GM18498 (cell line): ENCODE results near the gene CBFA2T3.
A peak's percentile ranks its signal among the peaks of the same experiment; 100 is the strongest.

ENCODE experiments used
- ATAC-seq: cut with Tn5 transposase; IDR thresholded peaks from one replicate; pipeline ENCODE4 v1.9.1; 2021; ENCODE audit warnings: mild to moderate bottlenecking, moderate library complexity; ENCODE audit not compliant: unreplicated experiment

Gene CBFA2T3

GRCh38 chr16:88964636-88965035 lies 12.4 kb downstream of the CBFA2T3 start:
- no peak for ATAC-seq

GRCh38 chr16:88963583-88963982 lies 13.4 kb downstream of the CBFA2T3 start:
- ATAC-seq, result no peak

DNA sequence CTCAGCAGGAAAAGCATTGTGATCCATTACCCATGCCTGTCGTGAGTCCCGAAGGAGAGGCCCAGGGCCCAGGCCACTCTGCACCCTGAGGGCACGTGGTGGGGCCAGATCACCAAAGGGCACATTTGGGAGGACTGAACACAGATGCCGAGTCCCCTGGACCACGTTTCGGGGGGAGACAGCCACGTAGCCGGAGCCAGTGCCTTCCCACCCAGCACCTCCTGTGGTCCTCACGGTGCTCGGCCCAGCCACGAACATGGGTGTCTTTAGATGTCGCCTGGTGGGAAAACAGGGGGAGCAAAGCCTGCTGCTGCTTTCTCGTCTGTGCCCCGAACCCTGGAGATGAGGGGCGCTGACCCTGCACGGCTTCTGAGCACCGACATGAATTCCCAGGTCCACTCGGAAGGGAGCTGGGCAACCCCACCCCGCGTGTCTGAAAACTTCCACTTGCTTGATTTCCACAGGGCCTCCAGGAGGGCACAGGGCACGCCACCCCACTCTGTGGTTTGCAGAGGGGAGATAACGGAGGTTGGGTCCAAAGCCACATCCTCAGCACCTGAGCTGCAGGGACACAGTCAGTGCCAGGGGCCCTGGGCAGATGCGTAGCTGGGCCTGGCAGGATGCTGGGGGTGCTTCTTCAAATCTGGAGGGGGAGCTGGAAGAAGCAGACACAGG lies 14.4 kb downstream of the CBFA2T3 start:
- no peak for ATAC-seq

GRCh38 chr16:88961011-88961410 lies 16.0 kb downstream of the CBFA2T3 start:
- ATAC-seq, result no peak

DNA sequence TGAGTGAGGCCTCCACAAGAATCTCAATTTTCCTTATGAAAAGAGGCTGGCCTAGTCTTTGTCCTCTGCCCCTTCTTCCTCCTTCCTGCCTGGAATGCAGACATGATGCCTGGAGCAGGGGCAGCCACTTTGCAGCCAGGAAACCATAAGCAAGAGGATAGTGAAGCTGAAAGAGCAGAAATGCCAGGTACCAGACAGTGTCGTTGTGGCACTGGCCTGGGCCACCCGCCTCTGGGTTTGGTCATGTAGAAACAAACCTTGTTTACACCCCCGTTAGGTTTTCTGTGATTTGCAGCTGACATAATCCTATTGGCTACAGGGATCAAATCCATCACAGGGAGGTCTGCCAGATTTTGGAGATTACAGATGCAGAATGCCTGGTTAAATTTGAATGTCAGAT lies 16.5 kb downstream of the CBFA2T3 start:
- no peak for ATAC-seq

- no peak for ATAC-seq
Measured at GRCh38 chr16:88959022-88959421, 18.0 kb downstream of the CBFA2T3 start.

DNA sequence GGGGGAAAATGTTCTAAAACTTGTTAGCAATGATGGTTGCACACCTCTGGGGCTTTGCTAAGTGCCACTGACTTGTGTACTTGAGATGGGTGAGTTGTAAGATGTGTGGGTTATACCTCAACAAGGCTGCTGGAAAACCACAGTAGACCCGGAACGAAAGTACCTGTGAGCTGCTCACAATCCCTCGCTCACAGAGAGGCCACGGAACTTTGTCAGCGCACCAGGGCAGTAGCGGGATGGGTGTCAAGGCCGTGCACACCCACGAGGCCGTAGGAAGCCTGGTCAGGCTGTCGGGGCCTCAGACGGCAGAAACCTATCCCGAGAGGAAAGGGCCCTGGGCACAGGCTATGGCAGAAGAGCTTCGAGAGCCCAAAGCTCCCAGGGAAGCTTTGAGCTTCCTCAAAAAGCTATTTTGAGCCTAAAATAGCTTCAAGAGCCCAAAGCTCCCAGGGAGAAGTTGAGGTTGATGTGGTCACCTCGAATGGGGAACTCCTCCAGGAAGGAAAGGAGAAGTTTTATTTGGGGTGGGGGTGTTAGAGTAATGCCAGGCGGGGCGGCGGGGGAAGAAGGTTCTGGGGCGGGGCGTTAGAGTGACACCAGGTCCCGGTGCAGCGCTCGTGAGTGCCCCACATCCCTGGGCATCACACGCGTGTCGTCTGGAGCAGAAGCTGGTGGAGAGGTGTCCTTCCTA lies 19.0 kb downstream of the CBFA2T3 start:
- ATAC-seq, result no peak

- no peak for ATAC-seq
Measured at GRCh38 chr16:88957433-88957767, 19.6 kb downstream of the CBFA2T3 start.

DNA sequence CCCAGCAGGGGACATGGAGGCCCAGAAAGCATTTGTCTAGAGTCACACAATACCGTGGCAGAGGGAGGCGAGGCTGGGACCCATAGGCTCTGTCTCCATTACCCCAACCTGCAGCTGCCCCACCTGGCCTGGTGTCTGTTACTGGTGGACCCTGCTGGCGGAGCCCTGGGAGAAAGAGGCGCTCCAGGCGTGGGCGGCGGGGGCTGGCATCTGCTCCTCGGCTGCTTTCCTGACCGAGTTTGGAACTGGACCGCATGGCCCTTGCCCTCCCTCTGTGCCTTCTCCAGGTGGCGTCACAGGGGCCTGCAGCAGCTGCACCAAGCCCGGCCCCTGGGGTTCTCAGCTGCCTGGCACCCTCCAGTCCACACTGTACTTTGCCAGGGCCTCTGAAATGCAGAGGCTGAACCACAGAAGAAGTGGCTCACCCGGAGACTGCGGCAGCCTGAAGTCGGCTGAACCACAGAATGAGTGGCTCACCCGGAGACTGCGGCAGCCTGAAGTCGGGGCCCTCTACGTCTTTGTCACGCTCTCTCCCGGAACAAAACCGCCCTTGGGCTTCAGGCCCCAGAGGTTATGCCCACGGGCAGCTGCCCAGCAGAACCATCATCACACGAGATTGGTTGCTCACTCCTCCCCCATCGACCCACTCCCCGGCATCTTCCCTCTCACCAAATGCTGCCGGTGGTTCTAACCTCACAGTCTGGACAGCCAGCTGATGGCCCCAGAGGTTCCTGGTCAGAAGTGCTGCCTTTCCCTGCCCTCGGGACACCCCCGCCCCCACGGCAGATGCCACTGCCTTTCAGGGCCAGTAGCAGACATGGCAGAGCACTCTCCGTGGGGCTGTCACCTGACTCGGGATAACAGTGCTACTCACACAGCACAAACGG lies 20.2 kb downstream of the CBFA2T3 start:
- no peak for ATAC-seq

DNA sequence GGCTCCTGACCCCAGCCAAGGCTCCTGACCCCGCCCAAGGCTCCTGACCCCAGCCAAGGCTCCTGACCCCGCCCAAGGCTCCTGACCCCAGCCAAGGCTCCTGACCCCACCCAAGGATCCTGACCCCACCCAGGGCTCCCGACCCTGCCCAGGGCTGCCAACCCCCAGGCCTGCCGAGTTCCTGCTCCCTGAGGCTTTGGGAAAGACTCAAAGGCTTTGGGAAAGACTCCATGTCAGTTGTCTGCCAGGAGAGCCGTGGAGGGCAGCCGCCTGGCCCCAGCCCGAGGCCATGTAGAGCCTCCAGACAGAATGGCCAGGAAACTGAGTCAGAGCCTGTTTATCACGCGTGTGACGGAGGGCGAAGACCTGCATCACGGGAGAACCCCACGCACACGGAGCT lies 21.1 kb downstream of the CBFA2T3 start:
- no peak for ATAC-seq

GRCh38 chr16:88953003-88953690 lies 23.9 kb downstream of the CBFA2T3 start:
- ATAC-seq, result no peak

DNA sequence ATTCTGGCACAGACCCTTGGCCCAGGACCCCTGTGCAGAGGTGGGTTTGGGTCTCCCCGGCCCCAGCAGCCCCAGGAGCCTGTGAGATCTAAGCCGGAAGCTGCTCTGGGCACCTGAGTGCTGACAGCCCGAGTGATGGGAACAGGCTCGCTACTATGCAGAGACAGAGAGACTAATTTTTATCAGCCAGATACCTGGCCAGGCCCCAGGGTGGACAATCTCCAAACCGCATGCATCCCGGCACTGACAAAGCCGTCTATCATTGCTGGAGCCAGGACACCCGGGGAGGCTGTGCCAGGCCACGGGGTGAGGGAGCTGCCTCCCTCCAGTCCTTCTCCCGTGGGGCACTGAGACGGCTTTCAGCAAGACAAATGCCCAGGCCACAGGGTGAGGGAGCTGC lies 25.0 kb downstream of the CBFA2T3 start:
- no peak for ATAC-seq

DNA sequence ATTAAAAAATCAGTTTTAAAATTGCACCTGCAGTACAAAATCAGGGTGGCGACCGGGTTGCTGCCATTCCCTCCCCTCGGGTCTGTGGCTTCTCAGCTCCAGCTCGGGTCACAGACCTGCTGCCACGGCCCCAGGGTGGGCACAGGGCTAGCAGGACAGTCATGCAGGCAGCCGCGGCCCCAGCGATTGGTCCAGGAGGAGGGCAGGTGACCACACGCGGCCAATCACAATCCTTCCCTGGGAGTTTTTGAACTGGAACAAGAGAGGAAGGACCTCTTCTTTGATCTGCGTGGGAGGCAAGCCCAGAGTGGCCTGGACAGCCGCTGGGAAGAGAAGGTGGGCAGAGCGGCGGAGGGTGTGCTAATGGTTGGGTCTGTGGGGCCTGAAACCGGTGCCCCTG lies 25.5 kb downstream of the CBFA2T3 start:
- no peak for ATAC-seq

- no peak for ATAC-seq
Measured at GRCh38 chr16:88948781-88949490, 28.1 kb downstream of the CBFA2T3 start.

- ATAC-seq, result no peak
Measured at GRCh38 chr16:88945473-88945872, 31.5 kb downstream of the CBFA2T3 start.

DNA sequence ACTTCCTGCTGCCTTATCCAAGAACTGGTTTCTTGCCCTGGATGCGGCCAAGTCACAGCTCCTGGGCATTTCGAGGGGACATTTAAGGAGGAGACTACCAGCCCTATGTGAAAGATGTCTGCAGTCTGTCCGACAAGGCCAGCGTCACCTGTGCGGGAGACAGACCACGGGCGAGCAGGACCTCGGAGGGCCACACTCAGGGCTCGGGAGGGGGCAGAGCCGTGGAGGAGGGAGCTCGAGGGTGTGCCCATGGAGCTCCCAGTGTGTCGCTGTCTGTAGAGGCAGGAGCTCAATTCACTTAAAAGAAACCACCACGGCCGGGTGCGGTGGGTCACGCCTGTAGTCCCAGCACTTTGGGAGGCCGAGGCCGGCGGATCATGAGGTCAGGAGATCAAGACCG lies 33.3 kb downstream of the CBFA2T3 start:
- no peak for ATAC-seq

GRCh38 chr16:88943131-88943664 lies 33.8 kb downstream of the CBFA2T3 start:
- ATAC-seq, result no peak

- peak; percentile 50 for ATAC-seq
Measured at GRCh38 chr16:88941913-88942909, 34.8 kb downstream of the CBFA2T3 start.
